Keratinocyte (primary cell): ENCODE data around the gene GOLGA7B. TPM values are rescaled to one million over a fixed set of nuclear protein-coding genes. Genes with fewer than 3 reads are reported as not detected.
A peak's percentile ranks its signal among the peaks of the same experiment; 100 is the strongest.

Experiments used
- DNase-seq: peaks from one replicate; pipeline ENCODE4 v3.0.0-alpha.2; 2011; ENCODE audit warnings: low read depth, missing footprints, low spot score
- FAIRE-seq: peaks from 2 replicates; lab custom pipeline; 2011; peaks lifted over from hg19 to GRCh38; lab: Jason Lieb, UNC
- H2AFZ ChIP-seq: 2 replicates; pipeline ENCODE4 v1.6.0; 2012; ENCODE audit warnings: low read length, control low read depth, inconsistent platforms; ENCODE audit not compliant: control insufficient read depth
- H3K27ac ChIP-seq: 2 replicates; pipeline ENCODE4 v1.5.1; 2011; ENCODE audit warnings: low read length; ENCODE audit not compliant: control insufficient read depth, insufficient read depth
- H3K27me3 ChIP-seq: 3 replicates; pipeline ENCODE4 v1.6.0; 2011; ENCODE audit warnings: low read length; ENCODE audit not compliant: control insufficient read depth, insufficient read depth; ENCODE audit errors: extremely low read depth
- H3K36me3 ChIP-seq, 2 experiments: 2 replicates in 1 of 2; 3 replicates in 1 of 2; pipeline ENCODE4 v1.5.1; 2011; ENCODE audit warnings: low read length in 2 of 2, mild to moderate bottlenecking in 1 of 2; ENCODE audit not compliant: control insufficient read depth in 2 of 2, insufficient read depth in 2 of 2; ENCODE audit errors: extremely low read depth in 1 of 2
- H3K4me1 ChIP-seq: 3 replicates; pipeline ENCODE4 v1.5.1; 2011; ENCODE audit warnings: low read length; ENCODE audit not compliant: control insufficient read depth, insufficient read depth; ENCODE audit errors: extremely low read depth
- H3K4me2 ChIP-seq: 3 replicates; pipeline ENCODE4 v1.6.0; 2011; ENCODE audit warnings: low read depth, low read length; ENCODE audit not compliant: control insufficient read depth, insufficient read depth; ENCODE audit errors: extremely low read depth
- H3K4me3 ChIP-seq, 3 experiments: fragments of 200-600 bp in 1 of 3; sonication (generic) in 1 of 3; 2 replicates in 2 of 3; 3 replicates in 1 of 3; pipeline ENCODE4 v1.5.1; 2011 to 2016; ENCODE audit warnings: low read length in 3 of 3, mild to moderate bottlenecking in 3 of 3, control low read depth in 2 of 3, inconsistent platforms in 1 of 3, low read depth in 1 of 3, mixed read lengths in 1 of 3, mixed run types in 1 of 3, moderate library complexity in 1 of 3; ENCODE audit not compliant: control insufficient read depth in 2 of 3, insufficient read depth in 2 of 3; ENCODE audit errors: extremely low read depth in 1 of 3
- H3K79me2 ChIP-seq: 2 replicates; pipeline ENCODE4 v1.6.0; 2012; ENCODE audit warnings: low read length; ENCODE audit not compliant: control insufficient read depth, insufficient read depth
- H3K9ac ChIP-seq: 3 replicates; pipeline ENCODE4 v1.6.0; 2011; ENCODE audit warnings: low read length; ENCODE audit not compliant: control insufficient read depth, insufficient read depth; ENCODE audit errors: extremely low read depth
- H3K9me1 ChIP-seq: 3 replicates; pipeline ENCODE4 v1.6.0; 2011; ENCODE audit warnings: low read length; ENCODE audit not compliant: control insufficient read depth, insufficient read depth; ENCODE audit errors: extremely low read depth
- H3K9me3 ChIP-seq: 2 replicates; pipeline ENCODE4 v1.5.1; 2012; ENCODE audit warnings: low read depth, low read length; ENCODE audit not compliant: control insufficient read depth
- H4K20me1 ChIP-seq: 3 replicates; pipeline ENCODE4 v1.6.0; 2011; ENCODE audit warnings: low read length; ENCODE audit not compliant: control insufficient read depth, insufficient read depth; ENCODE audit errors: extremely low read depth
- EZH2 ChIP-seq: IDR thresholded peaks from one replicate; pipeline ENCODE4 v1.6.1; 2012; ENCODE audit warnings: inconsistent platforms, mild to moderate bottlenecking, low read length, moderate library complexity
- dilution Hi-C: fragments of 300-500 bp; cut with MboI; formaldehyde crosslinking; loops from one replicate; pipeline ENCODE4 v1.7.0; 2020; ENCODE audit warnings: low sequenced_read_pairs; ENCODE audit not compliant: extremely low pct_ligation_motif_present
- polyA plus RNA-seq, 5 experiments: library from polyadenylated mRNA; depleted of rRNA in 3 of 5; stranded (reverse) in 3 of 5; stranded (forward) in 1 of 5; unstranded in 1 of 5; fragments of >200 nt; gene quantifications; 1 replicate in 1 of 5; 2 replicates in 3 of 5; 3 replicates in 1 of 5; pipeline versions ENCODE4 v1.2.1 to v1.2.3, GENCODE V29; 2011 to 2012; ENCODE audit warnings: missing spikeins in 2 of 5, low read depth in 1 of 5, low replicate concordance in 1 of 5
- TF ChIP-seq, protein P1 (sequence below), 3 experiments: IDR thresholded peaks in 1 of 3; conservative IDR thresholded peaks in 1 of 3; optimal IDR thresholded peaks in 1 of 3; 2 replicates in 2 of 3; 3 replicates in 1 of 3; pipeline versions ENCODE3 to v1.5.1; 2011; ENCODE audit warnings: low read length in 3 of 3, mild to moderate bottlenecking in 3 of 3, moderate library complexity in 2 of 3, control low read depth in 1 of 3, inconsistent platforms in 1 of 3; ENCODE audit not compliant: insufficient read depth in 2 of 3; ENCODE audit errors: extremely low read depth in 1 of 3

Gene GOLGA7B
- polyA plus RNA-seq, 1 donor (not counting 4 experiments of a cell fraction or from before 2014, with no cell fraction given), result 4.9 TPM

DNA sequence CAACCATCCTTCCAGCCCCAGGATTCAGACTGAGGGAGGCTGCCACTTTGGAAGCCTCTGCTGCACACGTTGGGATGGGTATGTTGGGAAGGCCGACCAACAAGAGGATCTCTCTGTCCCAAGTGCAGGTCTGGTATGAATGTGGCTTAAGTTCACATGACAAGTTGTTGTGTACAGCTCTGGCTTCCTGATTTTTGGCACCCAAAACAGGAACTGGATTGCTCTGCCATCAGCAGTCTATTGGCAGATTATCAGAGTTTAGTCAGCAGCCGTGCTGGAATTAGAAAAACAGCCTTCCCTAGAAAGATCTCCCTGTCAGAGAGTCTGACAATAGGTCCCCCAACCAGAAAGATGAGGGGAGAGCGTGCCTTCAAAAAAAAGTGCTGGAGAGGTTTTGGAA lies 66.9 kb downstream of the GOLGA7B start:
- dilution Hi-C loops, result no loop called here
- no peak overlapping the region for H3K4me2 ChIP-seq
- FAIRE-seq, result no peak

DNA sequence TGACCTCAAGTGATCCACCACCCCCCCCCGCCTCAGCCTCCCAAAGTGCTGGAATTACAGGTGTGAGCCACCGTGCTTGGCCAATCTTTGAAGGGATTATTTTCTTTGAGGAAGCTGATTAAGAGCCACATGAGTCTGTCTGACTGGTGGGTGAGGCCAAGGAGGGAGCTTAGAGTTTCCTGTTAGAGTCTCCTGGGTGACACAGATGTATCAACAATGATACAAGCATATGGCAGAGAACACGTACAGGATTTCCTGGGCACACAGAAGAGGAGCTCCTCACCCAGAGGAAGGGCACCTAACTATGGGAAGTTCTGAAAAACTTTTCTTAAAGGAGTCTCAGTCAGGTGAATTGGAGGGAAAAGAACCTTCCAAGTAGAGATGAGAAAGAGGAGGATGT lies 69.4 kb downstream of the GOLGA7B start:
- Histone ChIP-seq H2AFZ (no peak overlapping the region), H3K9me3 (no peaks in the 10 kb centered on the region), H3K79me2 (no peaks in the 10 kb centered on the region), H4K20me1 (no peaks in the 10 kb centered on the region), H3K36me3 (no peaks in the 10 kb centered on the region), H3K4me2 (no peak overlapping the region), H3K9ac (no peak overlapping the region), H3K9me1 (no peaks in the 10 kb centered on the region), H3K27me3 (peaks cover 35% of the 10 kb centered on the region), H3K4me1 (no peaks in the 10 kb centered on the region), H3K4me3 (no peak overlapping the region), H3K27ac (no peak overlapping the region)
- DNase-seq, result no peak
- dilution Hi-C loops, result no loop called here
- FAIRE-seq, result no peak
- TF ChIP-seq, protein P1, sequence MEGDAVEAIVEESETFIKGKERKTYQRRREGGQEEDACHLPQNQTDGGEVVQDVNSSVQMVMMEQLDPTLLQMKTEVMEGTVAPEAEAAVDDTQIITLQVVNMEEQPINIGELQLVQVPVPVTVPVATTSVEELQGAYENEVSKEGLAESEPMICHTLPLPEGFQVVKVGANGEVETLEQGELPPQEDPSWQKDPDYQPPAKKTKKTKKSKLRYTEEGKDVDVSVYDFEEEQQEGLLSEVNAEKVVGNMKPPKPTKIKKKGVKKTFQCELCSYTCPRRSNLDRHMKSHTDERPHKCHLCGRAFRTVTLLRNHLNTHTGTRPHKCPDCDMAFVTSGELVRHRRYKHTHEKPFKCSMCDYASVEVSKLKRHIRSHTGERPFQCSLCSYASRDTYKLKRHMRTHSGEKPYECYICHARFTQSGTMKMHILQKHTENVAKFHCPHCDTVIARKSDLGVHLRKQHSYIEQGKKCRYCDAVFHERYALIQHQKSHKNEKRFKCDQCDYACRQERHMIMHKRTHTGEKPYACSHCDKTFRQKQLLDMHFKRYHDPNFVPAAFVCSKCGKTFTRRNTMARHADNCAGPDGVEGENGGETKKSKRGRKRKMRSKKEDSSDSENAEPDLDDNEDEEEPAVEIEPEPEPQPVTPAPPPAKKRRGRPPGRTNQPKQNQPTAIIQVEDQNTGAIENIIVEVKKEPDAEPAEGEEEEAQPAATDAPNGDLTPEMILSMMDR (optimal IDR thresholded peaks at IDR 0.05 in 1 of 3, IDR thresholded peaks at IDR 0.05 in 1 of 3, conservative IDR thresholded peaks at IDR 0.05 in 1 of 3; ENCODE audit: extremely low read depth in 1 of 3, insufficient read depth in 2 of 3, low read length in 3 of 3), result no peak
- TF ChIP-seq EZH2, result no peak

More for the DNA sequence above, 66.9 kb downstream of the GOLGA7B start:
- Histone ChIP-seq H3K27me3 (peaks cover 42% of the 10 kb centered on the region), H3K79me2 (no peaks in the 10 kb centered on the region), H3K36me3 (no peaks in the 10 kb centered on the region), H3K9ac (no peak overlapping the region), H3K9me3 (no peaks in the 10 kb centered on the region), H2AFZ (no peak overlapping the region), H3K4me3 (no peak overlapping the region), H3K4me1 (no peaks in the 10 kb centered on the region), H3K9me1 (no peaks in the 10 kb centered on the region), H3K27ac (no peak overlapping the region), H4K20me1 (no peaks in the 10 kb centered on the region)
- DNase-seq, result no peak
- TF ChIP-seq, protein P1 (optimal IDR thresholded peaks at IDR 0.05 in 1 of 3, IDR thresholded peaks at IDR 0.05 in 1 of 3, conservative IDR thresholded peaks at IDR 0.05 in 1 of 3; ENCODE audit: extremely low read depth in 1 of 3, insufficient read depth in 2 of 3, low read length in 3 of 3), result no peak
- peak; percentile 17 for TF ChIP-seq EZH2
